Measurements from ENCODE around the gene TPM3. TPM values are rescaled to one million over a fixed set of nuclear protein-coding genes. Genes with fewer than 3 reads are reported as not detected.

Gene TPM3
- total and polyA plus RNA-seq, 2 of the 8 experiments (the other 6 are each of a cell fraction or from before 2014, with no cell fraction given) = 278 to 572 TPM

- TF ChIP-seq RFX5 (IDR thresholded peaks at IDR 0.05; ENCODE audit: borderline replicate concordance, low read depth, low read length) = no peak; the same call in 1 of the 2 replicates
- peak; percentile 96 for TF ChIP-seq E2F6 (IDR thresholded peaks at IDR 0.05)
- TF ChIP-seq NRF1 (IDR thresholded peaks at IDR 0.05; ENCODE audit: low read depth, low read length) = no peak
- TF ChIP-seq HDAC2 (IDR thresholded peaks at IDR 0.05; ENCODE audit: borderline replicate concordance in 1 of 2, low read depth in 2 of 2, low read length in 2 of 2) = peak; percentile 48 to 50; a peak in 2 of 4 replicates
- peak; percentile 32; the same call in 1 of the 2 replicates for TF ChIP-seq SRF (IDR thresholded peaks at IDR 0.05; ENCODE audit: low read depth, low read length)
- peak; percentile 81; the same call in 1 of the 2 replicates for TF ChIP-seq GTF2F1 (IDR thresholded peaks at IDR 0.05; ENCODE audit: borderline replicate concordance, low read depth, low read length)
- TF ChIP-seq JUN (IDR thresholded peaks at IDR 0.05; ENCODE audit: low read depth, low read length) = no peak
Measured at GRCh38 chr1:154183046-154183915, 8.6 kb downstream of the TPM3 start (continued).
